Stimulated activated CD4-positive, alpha-beta T cell treated with anti-CD3 and anti-CD28 coated beads, Interleukin-2, amount 100 ng/mL, for 24 hours (primary cell): Measurements from ENCODE around the gene RESP18.
A peak's percentile ranks its signal among the peaks of the same experiment; 100 is the strongest.
"Not testable (repeated sequence)": the region's sequence is repeated elsewhere in the genome, so short reads cannot be mapped to it uniquely, and the experiment has no call there.

ENCODE experiments used
- DNase-seq, 2 donors: peaks; one replicate each; pipeline ENCODE4 v3.0.0-alpha.2; 2020

Gene RESP18

GRCh38 chr2:219290381-219291171 is 42.0 kb downstream of the RESP18 start:
- DNase-seq: no peak

- DNase-seq: no peak
Measured at GRCh38 chr2:219289537-219290361, 42.8 kb downstream of the RESP18 start.

- DNase-seq: no peak
Measured at GRCh38 chr2:219289195-219289536, 43.4 kb downstream of the RESP18 start.

GRCh38 chr2:219287580-219288265 is 44.8 kb downstream of the RESP18 start:
- DNase-seq: no peak

GRCh38 chr2:219287116-219287440 is 45.5 kb downstream of the RESP18 start:
- DNase-seq: not testable (repeated sequence)

- DNase-seq: no peak
Measured at GRCh38 chr2:219286436-219287115, 46.0 kb downstream of the RESP18 start.

GRCh38 chr2:219285894-219286425 is 46.6 kb downstream of the RESP18 start:
- DNase-seq: no peak

- DNase-seq: no peak
Measured at GRCh38 chr2:219285373-219285735, 47.2 kb downstream of the RESP18 start.

GRCh38 chr2:219284501-219285372 is 47.8 kb downstream of the RESP18 start:
- DNase-seq: no peak

- no peak for DNase-seq
Measured at GRCh38 chr2:219282943-219283581, 49.5 kb downstream of the RESP18 start.

GRCh38 chr2:219282375-219282774 is 50.2 kb downstream of the RESP18 start:
- DNase-seq: no peak

GRCh38 chr2:219281588-219281987 is 51.0 kb downstream of the RESP18 start:
- DNase-seq: no peak

- DNase-seq: no peak
Measured at GRCh38 chr2:219280651-219281050, 51.9 kb downstream of the RESP18 start.

GRCh38 chr2:219279916-219280516 is 52.5 kb downstream of the RESP18 start:
- no peak for DNase-seq

GRCh38 chr2:219279151-219279915 is 53.2 kb downstream of the RESP18 start, which contains the start of gene DNAJB2:
Gene DNAJB2, plus strand, starts transcription at chr2:219279366. Its CDS starts 468 bp downstream, at chr2:219279834.
- peak; percentile 99 to 100 for DNase-seq

- DNase-seq: no peak
Measured at GRCh38 chr2:219278655-219279150, 53.8 kb downstream of the RESP18 start.

- peak; percentile 81 to 82 for DNase-seq
Measured at GRCh38 chr2:219277703-219278654, 54.6 kb downstream of the RESP18 start.
